ENCODE measurements around the gene SPATA13.
A peak's percentile ranks its signal among the peaks of the same experiment; 100 is the strongest.
"Not testable (repeated sequence)": the region's sequence is repeated elsewhere in the genome, so short reads cannot be mapped to it uniquely, and the experiment has no call there.

Gene SPATA13

DNA sequence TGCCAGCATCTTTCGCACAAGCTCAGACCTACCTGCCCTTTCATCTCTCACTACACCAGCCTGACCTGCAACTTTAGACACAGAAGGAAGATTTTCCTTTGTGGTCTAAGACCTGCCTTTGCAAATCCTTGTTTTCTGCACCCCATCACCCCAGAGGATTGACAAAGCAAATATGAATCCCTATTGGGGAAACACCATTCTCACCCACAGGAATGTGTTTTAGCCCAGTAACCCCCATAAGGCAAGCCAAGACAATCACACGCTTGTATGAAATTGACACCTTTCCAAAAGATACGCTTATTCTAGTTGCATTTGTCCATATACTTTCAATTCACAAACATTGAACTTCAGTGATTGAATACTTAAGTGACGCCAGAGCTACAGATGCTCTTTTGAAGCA is 55.7 kb downstream of the SPATA13 start:
- Histone ChIP-seq H2AFZ (ENCODE audit: low read depth) (no peak overlapping the region), H3K79me2 (ENCODE audit: insufficient read depth, low read depth) (no peaks in the 10 kb centered on the region), H3K4me2 (no peak overlapping the region), H3K4me3 (IDR thresholded peaks at IDR 0.05; ENCODE audit: insufficient read depth, low read depth, low read length) (no peak overlapping the region), H3K9ac (no peak overlapping the region), H3K36me3 (ENCODE audit: insufficient read depth) (no peaks in the 10 kb centered on the region), H3K27me3 (ENCODE audit: insufficient read depth, low read depth) (no peaks in the 10 kb centered on the region), H3K4me1 (ENCODE audit: low read depth, poor library complexity, severe bottlenecking) (peaks cover 19% of the 10 kb centered on the region), H4K20me1 (ENCODE audit: insufficient read depth) (no peaks in the 10 kb centered on the region), H3K27ac (no peak overlapping the region)
- TF ChIP-seq CTCF (conservative IDR thresholded peaks at IDR 0.05; ENCODE audit: low read depth, low read length): no peak

DNA sequence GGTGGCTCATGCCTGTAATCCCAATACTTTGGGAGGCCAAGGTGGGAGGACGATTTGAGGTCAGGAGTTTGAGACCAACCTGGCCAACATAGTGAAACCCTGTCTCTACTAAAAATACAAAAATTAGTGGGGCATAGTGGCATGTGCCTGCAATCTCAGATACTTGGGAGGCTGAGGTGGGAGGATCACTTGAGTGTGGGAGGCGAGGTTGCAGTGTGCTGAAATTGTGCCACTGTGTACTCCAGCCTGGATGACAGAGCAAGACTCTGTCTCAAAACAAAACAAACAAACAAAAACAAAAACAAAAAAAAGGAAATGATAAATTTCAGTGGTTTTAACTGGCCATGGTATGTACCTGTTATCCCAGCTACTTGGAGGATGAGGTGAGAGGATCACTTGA is 56.3 kb downstream of the SPATA13 start:
- not testable (repeated sequence) for H3K4me2 ChIP-seq; H3K4me3 ChIP-seq (IDR thresholded peaks at IDR 0.05; ENCODE audit: insufficient read depth, low read depth, low read length); H3K36me3 ChIP-seq (ENCODE audit: insufficient read depth); H3K79me2 ChIP-seq (ENCODE audit: insufficient read depth, low read depth); H3K27ac ChIP-seq; H2AFZ ChIP-seq (ENCODE audit: low read depth); H3K9ac ChIP-seq; H3K27me3 ChIP-seq (ENCODE audit: insufficient read depth, low read depth); H4K20me1 ChIP-seq (ENCODE audit: insufficient read depth)
- peaks cover 21% of the 10 kb centered on the region for H3K4me1 ChIP-seq (ENCODE audit: low read depth, poor library complexity, severe bottlenecking)

DNA sequence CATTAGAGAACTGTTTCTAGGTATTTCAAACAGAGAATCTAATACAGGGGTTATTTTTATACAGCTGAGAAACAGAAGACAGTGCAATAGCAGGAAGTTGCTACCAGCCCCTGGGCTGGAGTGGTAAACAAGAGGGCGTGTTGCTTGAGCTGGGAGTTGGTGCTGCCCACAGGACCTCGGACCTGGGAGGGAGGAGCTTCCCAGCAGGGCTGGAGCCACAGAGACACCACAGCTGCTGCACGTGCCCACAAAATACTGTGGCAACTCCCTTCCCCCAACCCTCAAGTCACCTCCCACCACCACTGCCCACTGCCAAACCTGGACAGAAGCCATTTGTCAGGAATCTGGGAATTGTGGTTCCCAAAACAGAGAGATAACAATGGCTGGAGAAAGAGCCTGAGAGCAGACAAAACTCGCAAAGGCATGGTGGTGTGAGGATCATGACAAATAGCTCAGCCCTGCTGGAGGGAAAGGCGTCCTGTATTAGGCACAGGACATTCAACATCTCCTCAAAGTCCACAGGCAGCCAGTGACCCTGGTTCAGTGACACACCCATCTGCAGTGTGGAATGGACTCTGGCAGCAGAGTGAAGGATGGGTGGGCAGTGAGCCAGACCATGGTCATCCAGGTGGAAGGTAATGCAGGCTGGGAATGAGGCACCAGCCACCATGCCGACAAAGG is 57.2 kb downstream of the SPATA13 start:
- Histone ChIP-seq H2AFZ (ENCODE audit: low read depth) (no peak overlapping the region), H3K27me3 (ENCODE audit: insufficient read depth, low read depth) (no peaks in the 10 kb centered on the region), H3K4me2 (peak overlapping the region; percentile 11; the same call in 1 of the 2 replicates), H3K36me3 (ENCODE audit: insufficient read depth) (no peaks in the 10 kb centered on the region), H3K27ac (no peak overlapping the region), H3K9ac (no peak overlapping the region), H3K4me1 (ENCODE audit: low read depth, poor library complexity, severe bottlenecking) (peaks cover 21% of the 10 kb centered on the region), H3K79me2 (ENCODE audit: insufficient read depth, low read depth) (no peaks in the 10 kb centered on the region), H4K20me1 (ENCODE audit: insufficient read depth) (no peaks in the 10 kb centered on the region), H3K4me3 (IDR thresholded peaks at IDR 0.05; ENCODE audit: insufficient read depth, low read depth, low read length) (no peak overlapping the region)
- no peak for TF ChIP-seq CTCF (conservative IDR thresholded peaks at IDR 0.05; ENCODE audit: low read depth, low read length)

DNA sequence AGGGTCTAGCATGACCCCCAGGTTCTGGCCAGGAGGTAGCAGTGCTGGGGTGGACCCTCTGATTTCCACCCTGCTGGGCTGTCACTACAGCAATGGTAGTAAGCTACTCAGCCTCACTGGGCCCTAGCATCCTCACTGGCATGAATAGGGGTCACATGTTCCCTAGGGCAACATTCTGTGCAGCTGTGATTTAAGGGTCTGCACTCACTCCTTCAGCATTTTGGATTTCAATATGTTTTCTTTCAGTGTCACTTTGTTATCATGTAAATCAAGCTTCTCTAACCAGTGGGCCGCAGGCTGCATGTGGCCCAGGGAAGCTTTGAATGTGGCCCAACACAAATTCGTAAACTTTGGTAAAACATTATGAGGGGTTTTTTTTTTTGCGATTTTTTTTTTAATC is 57.8 kb downstream of the SPATA13 start:
- Histone ChIP-seq H3K9ac (no peak overlapping the region), H3K79me2 (ENCODE audit: insufficient read depth, low read depth) (no peaks in the 10 kb centered on the region), H4K20me1 (ENCODE audit: insufficient read depth) (no peaks in the 10 kb centered on the region), H3K4me3 (IDR thresholded peaks at IDR 0.05; ENCODE audit: insufficient read depth, low read depth, low read length) (no peak overlapping the region), H3K4me2 (no peak overlapping the region; the same call in 1 of the 2 replicates), H2AFZ (ENCODE audit: low read depth) (no peak overlapping the region), H3K36me3 (ENCODE audit: insufficient read depth) (no peaks in the 10 kb centered on the region), H3K27me3 (ENCODE audit: insufficient read depth, low read depth) (no peaks in the 10 kb centered on the region), H3K27ac (no peak overlapping the region), H3K4me1 (ENCODE audit: low read depth, poor library complexity, severe bottlenecking) (peaks cover 21% of the 10 kb centered on the region)
- no peak for TF ChIP-seq CTCF (conservative IDR thresholded peaks at IDR 0.05; ENCODE audit: low read depth, low read length)

GRCh38 chr13:24218977-24219376 is 58.5 kb downstream of the SPATA13 start:
- no peak overlapping the region for H3K9ac ChIP-seq
- no peak overlapping the region for H3K4me2 ChIP-seq
- peaks cover 21% of the 10 kb centered on the region for H3K4me1 ChIP-seq (ENCODE audit: low read depth, poor library complexity, severe bottlenecking)
- no peak overlapping the region for H3K27ac ChIP-seq
- no peaks in the 10 kb centered on the region for H3K36me3 ChIP-seq (ENCODE audit: insufficient read depth)
- no peaks in the 10 kb centered on the region for H3K79me2 ChIP-seq (ENCODE audit: insufficient read depth, low read depth)
- H2AFZ ChIP-seq (ENCODE audit: low read depth): no peak overlapping the region
- no peaks in the 10 kb centered on the region for H3K27me3 ChIP-seq (ENCODE audit: insufficient read depth, low read depth)
- TF ChIP-seq CTCF (conservative IDR thresholded peaks at IDR 0.05; ENCODE audit: low read depth, low read length): no peak
- no peak overlapping the region for H3K4me3 ChIP-seq (IDR thresholded peaks at IDR 0.05; ENCODE audit: insufficient read depth, low read depth, low read length)
- H4K20me1 ChIP-seq (ENCODE audit: insufficient read depth): no peaks in the 10 kb centered on the region

All from KMS-11 (cell line).